ENCODE results near the gene STAB1. TPM values are rescaled to one million over a fixed set of nuclear protein-coding genes. Genes with fewer than 3 reads are reported as not detected.

The STAB1 gene
- total RNA-seq, 1 experiment from 2014 or later, result not detected

Small RNAs within 50 kb of the gene (small RNA-seq; reads per million reads assigned to genes)
- gene RNU6-856P (not detected), gene RNU6ATAC16P (not detected)

Other genes with a start within 250 kb of the STAB1 start
- gene PPM1M, start 249.6 kb upstream of the STAB1 start, total RNA-seq (2014; rRNA removed; shearing (Covaris generic); ENCODE audit: low replicate concordance), result 25.5 and 35.4 TPM in 2 replicates
- 30.4 and 42.0 TPM in 2 replicates for gene WDR82, start 216.7 kb upstream of the STAB1 start, total RNA-seq (2014; rRNA removed; shearing (Covaris generic); ENCODE audit: low replicate concordance)
- 1.6 and 8.3 TPM in 2 replicates for gene GLYCTK, start 207.5 kb upstream of the STAB1 start, total RNA-seq (2014; rRNA removed; shearing (Covaris generic); ENCODE audit: low replicate concordance)
- gene DNAH1, start 179.0 kb upstream of the STAB1 start, total RNA-seq (2014; rRNA removed; shearing (Covaris generic); ENCODE audit: low replicate concordance), result 2.9 and 8.3 TPM in 2 replicates
- gene BAP1, start 85.3 kb upstream of the STAB1 start, total RNA-seq (2014; rRNA removed; shearing (Covaris generic); ENCODE audit: low replicate concordance), result 45.4 and 91.1 TPM in 2 replicates
- 5.1 and 9.5 TPM in 2 replicates for gene PHF7, start 84.7 kb upstream of the STAB1 start, total RNA-seq (2014; rRNA removed; shearing (Covaris generic); ENCODE audit: low replicate concordance)
- gene SEMA3G, start 50.2 kb upstream of the STAB1 start, total RNA-seq (2014; rRNA removed; shearing (Covaris generic); ENCODE audit: low replicate concordance), result 0.11 TPM in 1 of 2 replicates, not detected in the other
- 0.65 TPM in 1 of 2 replicates, not detected in the other for gene TNNC1, start 41.3 kb upstream of the STAB1 start, total RNA-seq (2014; rRNA removed; shearing (Covaris generic); ENCODE audit: low replicate concordance)
- gene NISCH, start 39.7 kb upstream of the STAB1 start, total RNA-seq (2014; rRNA removed; shearing (Covaris generic); ENCODE audit: low replicate concordance), result 44.2 and 70.1 TPM in 2 replicates
- 46.5 and 47.8 TPM in 2 replicates for gene NT5DC2, start 38.5 kb downstream of the STAB1 start, total RNA-seq (2014; rRNA removed; shearing (Covaris generic); ENCODE audit: low replicate concordance)
- 23.4 and 29.7 TPM in 2 replicates for gene UQCC5, start 41.3 kb downstream of the STAB1 start, total RNA-seq (2014; rRNA removed; shearing (Covaris generic); ENCODE audit: low replicate concordance)
- gene PBRM1, start 190.6 kb downstream of the STAB1 start, total RNA-seq (2014; rRNA removed; shearing (Covaris generic); ENCODE audit: low replicate concordance), result 38.4 and 53.3 TPM in 2 replicates
- 96.9 and 138 TPM in 2 replicates for gene GNL3, start 190.7 kb downstream of the STAB1 start, total RNA-seq (2014; rRNA removed; shearing (Covaris generic); ENCODE audit: low replicate concordance)
- gene GLT8D1, start 210.5 kb downstream of the STAB1 start, total RNA-seq (2014; rRNA removed; shearing (Covaris generic); ENCODE audit: low replicate concordance), result 34.7 and 52.0 TPM in 2 replicates
- gene SPCS1, start 210.8 kb downstream of the STAB1 start, total RNA-seq (2014; rRNA removed; shearing (Covaris generic); ENCODE audit: low replicate concordance), result 122 and 184 TPM in 2 replicates